Pancreas (tissue), 10 donors: Measurements from ENCODE around the gene PLAAT3. TPM values are rescaled to one million over a fixed set of nuclear protein-coding genes. Genes with fewer than 3 reads are reported as not detected.
A peak's percentile ranks its signal among the peaks of the same experiment; 100 is the strongest.
"Not testable (repeated sequence)": the region's sequence is repeated elsewhere in the genome, so short reads cannot be mapped to it uniquely, and the experiment has no call there.

Source experiments
- ATAC-seq, 4 donors: fragments of 200-7000 bp; cut with Tn5 transposase; one replicate each; pipeline versions ENCODE4 v1.8.0 to v1.9.1; 2020; ENCODE audit warnings: mild to moderate bottlenecking in 4 of 4, moderate library complexity in 4 of 4
- DNase-seq, 6 donors: peaks; one replicate each; pipeline ENCODE4 v3.0.0-alpha.2; 2020
- FAIRE-seq: peaks from 2 replicates; lab custom pipeline; 2012; peaks lifted over from hg19 to GRCh38; lab: Jason Lieb, UNC
- H3K27ac ChIP-seq, 4 donors: fragments of 200-600 bp; sonication (generic); 1 replicate in 3 of 4; 2 replicates in 1 of 4; pipeline versions ENCODE4 v1.5.0 to v1.8.0; 2020
- H3K27me3 ChIP-seq, 4 donors: fragments of 200-600 bp; one replicate each; pipeline ENCODE4 v1.8.0; 2021
- H3K36me3 ChIP-seq, 3 donors: fragments of 200-600 bp; sonication (generic) in 1 of 3; one replicate each; pipeline versions ENCODE4 v1.5.0 to v1.8.0; 2020 to 2021
- H3K4me1 ChIP-seq, 3 donors: fragments of 200-600 bp; one replicate each; pipeline ENCODE4 v1.8.0; 2021
- H3K4me3 ChIP-seq, 4 donors: fragments of 200-600 bp; sonication (generic) in 2 of 4; one replicate each; pipeline versions ENCODE4 v1.5.0 to v1.8.0; 2020 to 2021
- H3K9me3 ChIP-seq, 4 donors: fragments of 200-600 bp; one replicate each; pipeline ENCODE4 v1.8.0; 2021
- CTCF ChIP-seq, 4 donors: fragments of 200-600 bp; sonication (generic) in 3 of 4; IDR thresholded peaks; one replicate each; pipeline versions ENCODE4 v1.5.0 to v1.8.0; 2021; ENCODE audit warnings: antibody characterized with exemption in 4 of 4
- WGBS, 2 donors: extraction: QIAGEN DNeasy Blood & Tissue Kit; methylation state at CpG; one replicate each; pipeline ENCODE4 v1.1.7; 2013; 5-methylcytosine and 5-hydroxymethylcytosine counted together
- intact Hi-C, 3 donors: fragments of 100-400 bp; cut with DNase I; formaldehyde crosslinking; loops; one replicate each; pipeline versions ENCODE4 v1.11.1 to v1.14.2; 2022
- polyA plus RNA-seq, 2 donors: library from polyadenylated mRNA; stranded (reverse); fragments of 200-250 nt; gene quantifications; one replicate each; pipeline ENCODE4 v1.2.3, GENCODE V29; 2013
- total RNA-seq, 6 donors: library from RNA; stranded (reverse); fragmentation: NEBNext Ultra II Directional in 4 of 6; extraction: Animal tissue kit (Norgen Biotek cat#: 25700) in 4 of 6; gene quantifications; one replicate each; pipeline versions ENCODE4 v1.2.1 to v1.2.4, GENCODE V29; 2021 to 2023
- donor health status: healthy with polysubstance abuse.
- donor health status: DM: no; HTN: no; CAD: no; lungs with moderate emphysema.
- donor health status: DM: no; HTN: no; CAD: no.
- donor health status: control.
- donor health status: control.
- donor health status: Bipolar disorder and iron deficiency.
- donor health status: DM: yes; HTN: yes; CAD: no.
- donor health status: DM: no; HTN: no; CAD: no.
- donor health status: DM: no; HTN: no; CAD: no.
- donor health status: DM: yes; HTN: yes; CAD: no.

PLAAT3 gene
- total and polyA plus RNA-seq, 8 donors = 15.2 to 36.0 (median 21.9) TPM

GRCh38 chr11:63603180-63603518 is 11.1 kb downstream of the PLAAT3 start:
- H3K36me3 ChIP-seq = no peaks in the 10 kb centered on the region
- H3K4me3 ChIP-seq = no peak overlapping the region
- DNase-seq (peak in 1 of 6 donors; percentile 10), ATAC-seq (peak in 3 of 4 donors; percentile 66 to 89 (median 70)), FAIRE-seq (no peak)
- H3K9me3 ChIP-seq = no peaks in the 10 kb centered on the region
- no peaks in the 10 kb centered on the region for H3K27me3 ChIP-seq
- peaks cover 0 to 7% (median 0%) of the 10 kb centered on the region in 3 donors for H3K4me1 ChIP-seq
- no peak for TF ChIP-seq CTCF (IDR thresholded peaks at IDR 0.05)
- peak overlapping the region in 1 of 4 donors; percentile 14 for H3K27ac ChIP-seq
- WGBS, 2 donors = 28 to 32% methylated on average over 3 of the region's 3 CpGs
- intact Hi-C loops = no loop called here

- H3K4me3 ChIP-seq, intact Hi-C loops, H3K36me3 ChIP-seq, FAIRE-seq, ATAC-seq, H3K9me3 ChIP-seq, H3K27me3 ChIP-seq, DNase-seq, H3K4me1 ChIP-seq: not testable (repeated sequence)
- H3K27ac ChIP-seq = peak overlapping the region in 1 of 4 donors; percentile 14
- WGBS, 2 donors = 82 to 85% methylated on average over 11 of the region's 11 CpGs
Observed at GRCh38 chr11:63602290-63603179, 11.7 kb downstream of the PLAAT3 start.

GRCh38 chr11:63599211-63600122 is 14.8 kb downstream of the PLAAT3 start:
- no peaks in the 10 kb centered on the region for H3K9me3 ChIP-seq
- ATAC-seq (no peak), FAIRE-seq (no peak), DNase-seq (peak in 1 of 6 donors; percentile 6)
- H3K36me3 ChIP-seq = no peaks in the 10 kb centered on the region
- peaks cover 0 to 7% (median 0%) of the 10 kb centered on the region in 3 donors for H3K4me1 ChIP-seq
- intact Hi-C loops = no loop called here
- no peaks in the 10 kb centered on the region for H3K27me3 ChIP-seq
- H3K4me3 ChIP-seq = no peak overlapping the region
- TF ChIP-seq CTCF (IDR thresholded peaks at IDR 0.05) = no peak
- no peak overlapping the region for H3K27ac ChIP-seq
- 91 to 94% methylated on average over 7 of the region's 7 CpGs for WGBS, 2 donors

- DNase-seq = peak in 1 of 6 donors; percentile 6
Observed at GRCh38 chr11:63598556-63598955, 15.7 kb downstream of the PLAAT3 start.

More at GRCh38 chr11:63598556-63598955, 15.7 kb downstream of the PLAAT3 start:
- TF ChIP-seq CTCF (IDR thresholded peaks at IDR 0.05) = no peak
- intact Hi-C loops = no loop called here
- H3K36me3 ChIP-seq = no peaks in the 10 kb centered on the region
- H3K9me3 ChIP-seq = no peaks in the 10 kb centered on the region
- WGBS, 2 donors = 84 to 91% methylated on average over 4 of the region's 4 CpGs
- no peaks in the 10 kb centered on the region for H3K27me3 ChIP-seq
- peaks cover 0 to 7% (median 0%) of the 10 kb centered on the region in 3 donors for H3K4me1 ChIP-seq
- no peak for ATAC-seq
- H3K27ac ChIP-seq = no peak overlapping the region
- no peak for FAIRE-seq
- H3K4me3 ChIP-seq = no peak overlapping the region
